IgD-negative memory B cell (primary cell): ENCODE results near the gene PTPN22. TPM values are rescaled to one million over a fixed set of nuclear protein-coding genes. Genes with fewer than 3 reads are reported as not detected.

Experiments used
- polyA plus RNA-seq: library from polyadenylated mRNA; unstranded; fragments of 300-500 nt; fragmentation: Illumina TruSeq; gene quantifications from one replicate; pipeline ENCODE4 v1.2.3, GENCODE V29; 2021

The PTPN22 gene
- polyA plus RNA-seq, 1 donor from 2014 or later: 41.1 TPM

Other genes starting within 250 kb of the PTPN22 start
- 16.7 TPM for gene PHTF1, start 112.2 kb downstream of the PTPN22 start, polyA plus RNA-seq
- gene RSBN1, start 59.2 kb downstream of the PTPN22 start, polyA plus RNA-seq: 36.6 TPM
- not detected for gene BCL2L15, start 15.9 kb upstream of the PTPN22 start, polyA plus RNA-seq
- 13.2 TPM for gene AP4B1, start 33.1 kb upstream of the PTPN22 start, polyA plus RNA-seq
- 3.6 TPM for gene DCLRE1B, start 33.6 kb upstream of the PTPN22 start, polyA plus RNA-seq
- gene HIPK1, start 57.6 kb upstream of the PTPN22 start, polyA plus RNA-seq: 6.1 TPM
- gene OLFML3, start 107.8 kb upstream of the PTPN22 start, polyA plus RNA-seq: not detected